ENCODE data around the gene BLOC1S1. TPM values are rescaled to one million over a fixed set of nuclear protein-coding genes. Genes with fewer than 3 reads are reported as not detected.

BLOC1S1 gene
- total RNA-seq, 2 experiments from 2014 or later, result 79.0 to 84.6 TPM

DNA sequence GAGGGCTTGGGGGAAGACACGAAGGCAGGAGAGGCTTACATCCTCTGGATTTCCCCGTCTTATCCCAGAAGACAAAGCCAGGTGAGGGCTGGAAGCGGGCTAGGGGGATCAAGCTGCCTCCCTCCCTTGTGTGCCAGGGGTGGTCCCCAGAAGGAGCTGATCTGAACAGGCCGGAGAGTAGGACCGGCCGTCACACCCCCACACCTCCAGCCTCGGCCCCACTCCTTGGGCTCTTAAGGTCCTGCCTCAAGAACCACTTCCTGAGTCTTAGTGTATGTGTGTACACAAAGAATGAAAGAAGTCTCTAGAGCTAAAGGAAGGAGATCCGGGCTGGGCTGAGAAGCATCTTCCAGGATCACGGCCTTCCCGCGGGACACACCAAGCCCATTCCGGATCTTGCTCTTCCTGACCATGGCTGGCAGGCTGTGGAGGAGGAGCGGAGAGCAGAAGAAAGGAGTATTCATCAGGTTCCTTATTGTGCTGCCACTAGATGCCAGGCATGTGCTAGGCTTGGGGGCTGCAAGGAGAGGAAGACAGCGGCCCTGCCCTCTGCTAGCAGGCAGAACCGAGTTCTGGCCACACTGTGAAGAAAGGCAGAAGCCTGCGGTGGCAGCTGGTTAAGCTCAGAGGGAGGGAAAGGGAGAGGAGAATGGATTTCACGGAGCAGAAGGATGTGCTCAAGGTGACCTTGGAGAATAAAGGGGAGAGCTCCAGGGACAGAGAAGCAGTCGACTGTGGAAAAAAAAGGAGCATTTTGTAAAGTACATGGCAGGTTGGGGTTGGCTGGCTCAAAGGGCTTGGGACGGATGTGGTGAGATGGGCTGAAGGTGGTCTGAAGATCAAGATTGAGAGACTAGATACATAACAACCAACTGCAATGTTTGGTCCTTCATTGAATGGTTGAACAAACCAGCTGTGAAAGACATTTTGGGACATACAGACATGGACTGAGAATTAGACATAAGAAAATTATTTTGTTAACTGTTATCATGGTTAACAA, 14.3 kb downstream of the BLOC1S1 start:
- CTCF ChIA-PET, result interaction anchor here (0.6 to 3.5 kb wide), 12 partner anchors 9 to 1394 kb away, joined by 3 to 52 read pairs (median 3); partner anchors contain the start of genes BLOC1S1, RAB5B and RNF41
- peak overlapping the region; percentile 90 for H3K27ac Mint-ChIP-seq
- no peaks in the 10 kb centered on the region for H3K9me3 Mint-ChIP-seq
- peaks cover 7% of the 10 kb centered on the region for H3K36me3 Mint-ChIP-seq (ENCODE audit: low read depth)
- H3K27me3 Mint-ChIP-seq, result no peaks in the 10 kb centered on the region
- TF ChIP-seq CTCF (IDR thresholded peaks at IDR 0.05), result no peak
- peaks cover 29% of the 10 kb centered on the region for H3K4me1 Mint-ChIP-seq (ENCODE audit: low read depth)
- ATAC-seq, result peak; percentile 40
- H3K4me3 Mint-ChIP-seq, result peak overlapping the region; percentile 85
- intact Hi-C loops (cut with micrococcal nuclease), result loop anchor here (10.0 kb wide), 1 partner anchor 245 kb away; the partner anchor contains the start of gene RAB5B
- peak; percentile 64 for DNase-seq
- POLR2A ChIA-PET, result interaction anchor here (0.6 to 5.0 kb wide), 21 partner anchors 8 to 387 kb away, joined by 3 to 44 read pairs (median 4); partner anchors contain the start of genes BLOC1S1, DNAJC14, PA2G4 and PYM1

DNA sequence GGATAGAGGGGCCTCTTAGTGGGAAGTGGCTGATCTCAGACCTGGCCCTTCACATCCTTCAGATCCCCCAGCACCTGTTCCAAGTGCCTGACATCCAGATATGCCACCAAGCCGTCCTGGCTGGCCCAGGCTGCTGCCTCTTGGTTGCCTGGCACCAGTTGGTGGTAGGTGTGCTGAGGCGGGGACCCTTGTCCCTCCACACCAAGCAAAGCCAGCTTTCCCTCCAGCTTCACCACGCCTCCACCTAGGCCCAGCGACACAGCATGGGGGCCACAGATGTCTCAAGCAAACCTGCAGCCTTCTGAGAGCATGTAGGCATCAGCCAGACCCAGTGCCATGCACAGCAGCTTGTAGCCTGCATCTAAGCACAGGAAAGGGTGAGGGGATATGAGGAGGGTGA, 16.4 kb downstream of the BLOC1S1 start:
- intact Hi-C loops (cut with micrococcal nuclease), result loop anchor here (10.0 kb wide), 1 partner anchor 243 kb away; the partner anchor contains the start of gene RAB5B
- H3K36me3 Mint-ChIP-seq (ENCODE audit: low read depth), result peaks cover 5% of the 10 kb centered on the region
- ATAC-seq (no peak), DNase-seq (no peak)
- ChIA-PET CTCF (interaction anchor here (2.1 kb wide), 1 partner anchor 10 kb away, joined by 5 read pairs; the partner anchor contains the start of gene GDF11), POLR2A (interaction anchor here (1.0 kb wide), 2 partner anchors 15 to 196 kb away, joined by 3 read pairs; no protein-coding TSS in a partner anchor)
- H3K4me3 Mint-ChIP-seq, result no peak overlapping the region
- H3K27ac Mint-ChIP-seq, result no peak overlapping the region
- TF ChIP-seq CTCF (IDR thresholded peaks at IDR 0.05), result no peak
- no peaks in the 10 kb centered on the region for H3K27me3 Mint-ChIP-seq
- H3K4me1 Mint-ChIP-seq (ENCODE audit: low read depth), result peaks cover 20% of the 10 kb centered on the region
- no peaks in the 10 kb centered on the region for H3K9me3 Mint-ChIP-seq

DNA sequence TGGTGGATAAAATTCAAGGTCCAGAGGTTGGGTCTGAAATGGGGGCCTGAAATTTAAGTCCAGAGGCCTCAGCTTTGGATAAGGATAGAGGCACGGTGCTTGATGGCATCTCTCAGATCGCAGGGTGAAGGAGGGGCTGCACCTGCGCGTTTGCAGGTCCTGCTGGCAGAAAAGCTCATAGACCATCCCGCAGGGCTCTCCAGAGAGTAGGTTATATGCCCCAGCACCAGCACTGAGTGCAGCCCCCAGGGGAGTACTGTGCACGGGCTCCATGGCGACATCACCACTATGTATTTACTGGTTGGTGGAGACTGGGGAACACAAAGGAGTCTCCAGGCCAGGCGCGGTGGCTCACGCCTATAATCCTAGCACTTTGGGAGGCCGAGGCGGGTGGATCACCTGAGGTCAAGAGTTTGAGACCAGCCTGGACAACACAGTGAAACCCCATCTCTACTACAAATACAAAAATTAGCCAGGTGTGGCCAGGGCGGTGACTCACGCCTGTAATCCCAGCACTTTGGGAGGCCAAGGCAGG, 17.2 kb downstream of the BLOC1S1 start:
- POLR2A ChIA-PET, result interaction anchor here (1.0 kb wide), 1 partner anchor 14 kb away, joined by 3 read pairs; no protein-coding TSS in a partner anchor
- DNase-seq (no peak), ATAC-seq (no peak)
- TF ChIP-seq CTCF (IDR thresholded peaks at IDR 0.05), result no peak
- Mint-ChIP-seq H3K27me3 (no peaks in the 10 kb centered on the region), H3K9me3 (no peaks in the 10 kb centered on the region), H3K36me3 (ENCODE audit: low read depth) (peaks cover 2% of the 10 kb centered on the region), H3K4me1 (ENCODE audit: low read depth) (peaks cover 22% of the 10 kb centered on the region), H3K4me3 (no peak overlapping the region), H3K27ac (no peak overlapping the region)
- CTCF ChIA-PET, result interaction anchor here (2.1 kb wide), 2 partner anchors 8 to 9 kb away, joined by 5 to 8 read pairs; partner anchors contain the start of gene GDF11
- intact Hi-C loops (cut with micrococcal nuclease), result loop anchor here (10.0 kb wide), 1 partner anchor 242 kb away; the partner anchor contains the start of gene RAB5B

DNA sequence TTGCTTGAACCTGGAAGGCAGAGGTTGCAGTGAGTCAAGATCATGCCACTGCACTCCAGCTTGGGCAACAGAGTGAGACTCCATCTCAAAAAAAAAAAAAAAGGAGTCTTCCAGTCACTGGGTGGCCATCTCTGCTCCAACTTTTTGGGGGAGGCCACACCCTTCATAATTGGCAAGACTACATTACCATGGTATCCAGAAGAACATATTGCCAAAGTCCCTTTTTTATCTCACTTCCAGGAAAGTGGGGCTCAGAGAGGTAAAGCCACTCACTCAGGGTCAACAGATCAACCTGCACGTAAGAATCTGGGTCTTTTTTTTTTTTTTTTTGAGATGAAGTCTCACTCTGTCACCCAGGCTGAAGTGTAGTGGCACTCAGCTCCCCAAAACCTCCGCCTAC, 18.0 kb downstream of the BLOC1S1 start:
- ATAC-seq (no peak), DNase-seq (no peak)
- H3K27me3 Mint-ChIP-seq, result no peaks in the 10 kb centered on the region
- no peaks in the 10 kb centered on the region for H3K9me3 Mint-ChIP-seq
- peaks cover 2% of the 10 kb centered on the region for H3K36me3 Mint-ChIP-seq (ENCODE audit: low read depth)
- ChIA-PET CTCF (interaction anchor here (0.8 to 2.1 kb wide), 5 partner anchors 8 to 296 kb away, joined by 3 to 8 read pairs (median 4); partner anchors contain the start of gene GDF11), POLR2A (no interaction called here)
- H3K4me1 Mint-ChIP-seq (ENCODE audit: low read depth), result peaks cover 26% of the 10 kb centered on the region
- intact Hi-C loops (cut with micrococcal nuclease), result loop anchor here (10.0 kb wide), 1 partner anchor 241 kb away; the partner anchor contains the start of gene RAB5B
- H3K27ac Mint-ChIP-seq, result no peak overlapping the region
- no peak overlapping the region for H3K4me3 Mint-ChIP-seq
- TF ChIP-seq CTCF (IDR thresholded peaks at IDR 0.05), result no peak
